Measurements from ENCODE around the gene LPP.

The LPP gene

GRCh38 chr3:188923671-188924070 lies 769.7 kb downstream of the LPP start:
- H3K27me3 ChIP-seq (ENCODE audit: insufficient read depth, low read length), result no peaks in the 10 kb centered on the region
- no peak overlapping the region for H3K4me2 ChIP-seq (ENCODE audit: low read length)
- TF ChIP-seq, protein P1, sequence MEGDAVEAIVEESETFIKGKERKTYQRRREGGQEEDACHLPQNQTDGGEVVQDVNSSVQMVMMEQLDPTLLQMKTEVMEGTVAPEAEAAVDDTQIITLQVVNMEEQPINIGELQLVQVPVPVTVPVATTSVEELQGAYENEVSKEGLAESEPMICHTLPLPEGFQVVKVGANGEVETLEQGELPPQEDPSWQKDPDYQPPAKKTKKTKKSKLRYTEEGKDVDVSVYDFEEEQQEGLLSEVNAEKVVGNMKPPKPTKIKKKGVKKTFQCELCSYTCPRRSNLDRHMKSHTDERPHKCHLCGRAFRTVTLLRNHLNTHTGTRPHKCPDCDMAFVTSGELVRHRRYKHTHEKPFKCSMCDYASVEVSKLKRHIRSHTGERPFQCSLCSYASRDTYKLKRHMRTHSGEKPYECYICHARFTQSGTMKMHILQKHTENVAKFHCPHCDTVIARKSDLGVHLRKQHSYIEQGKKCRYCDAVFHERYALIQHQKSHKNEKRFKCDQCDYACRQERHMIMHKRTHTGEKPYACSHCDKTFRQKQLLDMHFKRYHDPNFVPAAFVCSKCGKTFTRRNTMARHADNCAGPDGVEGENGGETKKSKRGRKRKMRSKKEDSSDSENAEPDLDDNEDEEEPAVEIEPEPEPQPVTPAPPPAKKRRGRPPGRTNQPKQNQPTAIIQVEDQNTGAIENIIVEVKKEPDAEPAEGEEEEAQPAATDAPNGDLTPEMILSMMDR (IDR thresholded peaks at IDR 0.05; ENCODE audit: low read length), result no peak
- TF ChIP-seq EZH2 (IDR thresholded peaks at IDR 0.05; ENCODE audit: borderline replicate concordance, low read length), result no peak
- no peaks in the 10 kb centered on the region for H3K79me2 ChIP-seq (ENCODE audit: insufficient read depth, low read length)
- no peaks in the 10 kb centered on the region for H3K36me3 ChIP-seq (ENCODE audit: insufficient read depth, low read length)
- no peak overlapping the region for H3K4me3 ChIP-seq (ENCODE audit: low read depth, low read length, poor library complexity, severe bottlenecking)
- H3K9ac ChIP-seq (ENCODE audit: low read length), result no peak overlapping the region
- H4K20me1 ChIP-seq (ENCODE audit: insufficient read depth, low read length), result no peaks in the 10 kb centered on the region
- H2AFZ ChIP-seq (ENCODE audit: low read length), result no peak overlapping the region
- no peaks in the 10 kb centered on the region for H3F3A ChIP-seq (ENCODE audit: insufficient read depth, low read length)
- H3K27ac ChIP-seq (ENCODE audit: low read depth, low read length, poor library complexity, severe bottlenecking), result no peak overlapping the region
- H3K9me3 ChIP-seq (ENCODE audit: low read length), result no peaks in the 10 kb centered on the region; the same call in 1 of the 2 replicates
- no peaks in the 10 kb centered on the region for H3K4me1 ChIP-seq (ENCODE audit: insufficient read depth, low read length, severe bottlenecking)
- no peaks in the 10 kb centered on the region for H3K9me2 ChIP-seq (ENCODE audit: low read depth, low read length)

DNA sequence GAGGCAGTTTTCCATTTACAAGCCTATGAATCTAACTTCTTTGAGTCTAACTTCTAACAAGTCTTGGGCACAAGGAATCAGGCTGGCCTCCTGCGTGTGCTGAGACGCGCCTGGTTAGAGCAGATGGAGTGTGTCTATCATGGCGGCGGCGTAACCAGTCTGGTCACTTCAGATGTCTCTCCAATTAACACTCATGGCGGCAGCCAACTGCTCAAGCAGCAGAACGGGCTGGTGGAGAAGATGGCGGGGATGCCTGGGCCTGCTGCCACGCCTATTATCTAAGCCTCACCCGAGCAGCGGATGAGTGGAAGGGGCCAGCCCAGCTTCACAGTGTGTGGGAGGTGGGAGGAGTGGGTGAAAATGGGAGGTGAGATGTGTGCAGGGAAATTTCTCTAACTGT lies 771.4 kb downstream of the LPP start:
- H3K36me3 ChIP-seq (ENCODE audit: insufficient read depth, low read length), result no peaks in the 10 kb centered on the region
- no peak overlapping the region for H3K4me3 ChIP-seq (ENCODE audit: low read depth, low read length, poor library complexity, severe bottlenecking)
- H3K27ac ChIP-seq (ENCODE audit: low read depth, low read length, poor library complexity, severe bottlenecking), result no peak overlapping the region
- no peak overlapping the region for H3K4me2 ChIP-seq (ENCODE audit: low read length)
- no peaks in the 10 kb centered on the region for H4K20me1 ChIP-seq (ENCODE audit: insufficient read depth, low read length)
- no peak overlapping the region for H2AFZ ChIP-seq (ENCODE audit: low read length)
- TF ChIP-seq EZH2 (IDR thresholded peaks at IDR 0.05; ENCODE audit: borderline replicate concordance, low read length), result no peak
- TF ChIP-seq, protein P1 (IDR thresholded peaks at IDR 0.05; ENCODE audit: low read length), result no peak
- H3K9me3 ChIP-seq (ENCODE audit: low read length), result no peaks in the 10 kb centered on the region; the same call in 1 of the 2 replicates
- H3K27me3 ChIP-seq (ENCODE audit: insufficient read depth, low read length), result no peaks in the 10 kb centered on the region
- no peak overlapping the region for H3K9ac ChIP-seq (ENCODE audit: low read length)
- no peaks in the 10 kb centered on the region for H3F3A ChIP-seq (ENCODE audit: insufficient read depth, low read length)
- no peaks in the 10 kb centered on the region for H3K79me2 ChIP-seq (ENCODE audit: insufficient read depth, low read length)
- no peaks in the 10 kb centered on the region for H3K4me1 ChIP-seq (ENCODE audit: insufficient read depth, low read length, severe bottlenecking)
- H3K9me2 ChIP-seq (ENCODE audit: low read depth, low read length), result no peaks in the 10 kb centered on the region

GRCh38 chr3:188926111-188926510 lies 772.2 kb downstream of the LPP start:
- Histone ChIP-seq H3F3A (ENCODE audit: insufficient read depth, low read length) (no peaks in the 10 kb centered on the region), H2AFZ (ENCODE audit: low read length) (no peak overlapping the region), H3K4me3 (ENCODE audit: low read depth, low read length, poor library complexity, severe bottlenecking) (no peak overlapping the region), H3K27me3 (ENCODE audit: insufficient read depth, low read length) (no peaks in the 10 kb centered on the region), H3K9me2 (ENCODE audit: low read depth, low read length) (no peaks in the 10 kb centered on the region), H3K79me2 (ENCODE audit: insufficient read depth, low read length) (no peaks in the 10 kb centered on the region), H3K36me3 (ENCODE audit: insufficient read depth, low read length) (no peaks in the 10 kb centered on the region), H3K9me3 (ENCODE audit: low read length) (no peaks in the 10 kb centered on the region), H3K27ac (ENCODE audit: low read depth, low read length, poor library complexity, severe bottlenecking) (no peak overlapping the region), H3K4me1 (ENCODE audit: insufficient read depth, low read length, severe bottlenecking) (peaks cover 4% of the 10 kb centered on the region), H3K4me2 (ENCODE audit: low read length) (no peak overlapping the region), H4K20me1 (ENCODE audit: insufficient read depth, low read length) (no peaks in the 10 kb centered on the region), H3K9ac (ENCODE audit: low read length) (no peak overlapping the region)
- no peak for TF ChIP-seq EZH2 (IDR thresholded peaks at IDR 0.05; ENCODE audit: borderline replicate concordance, low read length)
- TF ChIP-seq, protein P1 (IDR thresholded peaks at IDR 0.05; ENCODE audit: low read length), result no peak
